Measurements from ENCODE around the gene TOP1. TPM values are rescaled to one million over a fixed set of nuclear protein-coding genes. Genes with fewer than 3 reads are reported as not detected.
"Not testable (repeated sequence)": the region's sequence is repeated elsewhere in the genome, so short reads cannot be mapped to it uniquely, and the experiment has no call there.

The TOP1 gene
- polyA plus RNA-seq, 4 donors, result 107 to 115 (median 111) TPM

DNA sequence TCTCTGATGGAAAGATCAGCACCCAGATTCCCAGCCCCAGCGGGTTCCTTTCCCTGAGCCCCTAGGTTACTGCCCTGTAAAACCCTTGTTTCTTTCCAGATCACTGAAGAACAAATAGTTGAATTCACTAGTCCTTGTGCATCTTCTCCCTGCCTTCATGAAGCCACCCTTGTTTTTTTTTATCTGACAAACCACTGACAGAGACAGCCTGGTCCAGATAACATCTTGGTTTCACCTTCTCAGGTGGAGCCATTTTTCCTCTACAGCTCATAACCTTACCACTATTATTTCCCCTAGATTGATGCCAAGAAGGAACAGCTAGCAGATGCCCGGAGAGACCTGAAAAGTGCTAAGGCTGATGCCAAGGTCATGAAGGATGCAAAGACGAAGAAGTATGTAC lies 92.8 kb downstream of the TOP1 start:
- DNase-seq (ENCODE audit: low read depth in 4 of 4, low spot score in 2 of 4), result no peak

DNA sequence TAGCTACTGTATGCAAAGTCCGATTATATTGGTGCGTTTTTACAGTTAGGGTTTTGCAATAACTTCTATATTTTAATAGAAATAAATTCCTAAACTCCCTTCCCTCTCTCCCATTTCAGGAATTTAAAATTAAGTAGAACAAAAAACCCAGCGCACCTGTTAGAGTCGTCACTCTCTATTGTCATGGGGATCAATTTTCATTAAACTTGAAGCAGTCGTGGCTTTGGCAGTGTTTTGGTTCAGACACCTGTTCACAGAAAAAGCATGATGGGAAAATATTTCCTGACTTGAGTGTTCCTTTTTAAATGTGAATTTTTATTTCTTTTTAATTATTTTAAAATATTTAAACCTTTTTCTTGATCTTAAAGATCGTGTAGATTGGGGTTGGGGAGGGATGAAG lies 95.0 kb downstream of the TOP1 start:
- DNase-seq (ENCODE audit: low read depth in 4 of 4, low spot score in 2 of 4), result no peak

DNA sequence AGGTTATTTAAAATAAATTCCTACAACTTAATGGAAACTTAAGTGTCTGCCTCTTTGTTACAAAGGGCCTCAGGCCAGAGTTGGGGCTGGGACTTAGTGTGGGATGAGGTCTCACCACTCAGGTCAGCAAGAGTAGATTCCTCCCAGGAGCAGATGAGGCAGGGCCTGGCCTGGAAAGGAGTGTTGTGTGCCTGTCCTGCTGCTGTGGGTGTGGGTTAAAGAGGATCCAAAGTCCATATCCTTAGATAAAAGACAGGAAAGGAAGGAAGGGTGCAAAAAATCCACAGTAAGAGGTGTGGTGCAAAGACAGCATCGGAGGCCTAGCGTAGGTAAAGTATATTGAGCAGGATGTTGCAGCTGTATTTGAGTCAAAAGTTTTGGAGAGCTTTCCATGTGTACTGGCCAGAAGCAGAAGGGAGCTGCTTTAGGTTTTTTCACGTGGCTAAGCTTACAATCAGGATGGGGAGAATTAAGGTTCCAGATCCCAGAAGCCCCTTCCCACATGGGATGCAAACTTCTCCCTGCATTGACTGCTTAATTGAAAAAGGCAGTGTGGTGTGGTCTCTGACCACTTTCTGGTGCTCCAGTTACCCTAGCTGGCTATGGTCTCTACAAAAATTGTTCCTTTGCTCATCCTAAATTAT lies 96.0 kb downstream of the TOP1 start:
- DNase-seq (ENCODE audit: low read depth in 4 of 4, low spot score in 2 of 4), result no peak

DNA sequence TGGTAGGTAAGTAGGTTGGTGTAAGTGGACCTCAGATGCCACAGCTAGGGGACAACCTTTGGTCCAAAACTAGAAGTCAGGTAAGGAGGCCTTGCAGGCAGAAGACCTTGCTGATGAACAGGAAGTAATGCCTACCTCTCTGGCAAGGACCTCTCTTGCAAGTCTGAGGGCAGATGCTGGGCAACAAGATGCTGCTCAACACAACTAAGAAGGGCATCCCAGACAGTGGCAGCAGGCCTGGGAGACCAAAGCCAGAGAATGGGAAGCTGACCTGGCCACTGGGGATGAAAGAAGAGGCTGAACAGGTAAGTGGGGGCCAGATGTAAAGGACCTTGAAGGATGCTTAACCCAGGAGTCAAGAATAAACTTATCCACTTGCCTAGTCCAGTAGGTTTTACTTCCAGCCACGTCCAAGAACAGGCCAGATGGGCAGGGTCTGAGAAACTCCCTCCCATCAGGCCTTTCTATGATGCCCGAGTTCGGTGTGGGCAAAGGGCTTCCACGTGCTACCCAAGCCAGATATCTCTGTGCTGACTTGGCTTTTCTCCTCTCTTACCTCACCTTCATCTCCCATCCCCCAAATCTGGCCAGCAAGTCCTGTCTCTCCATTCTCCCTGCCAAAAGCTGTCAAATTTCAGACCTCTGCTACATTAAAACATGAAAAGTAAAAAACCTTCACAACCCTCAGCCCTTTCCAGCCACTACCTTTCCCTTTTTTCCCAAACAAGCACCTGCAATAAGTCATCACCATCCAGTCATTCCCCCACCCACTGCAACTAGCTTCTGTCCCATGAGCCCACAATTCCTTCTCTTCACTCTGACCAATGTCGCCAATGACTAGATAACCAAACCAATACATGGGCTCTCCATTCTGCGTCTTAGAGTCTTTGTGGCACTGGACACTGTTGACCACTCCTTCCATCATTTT lies 97.2 kb downstream of the TOP1 start:
- no peak for DNase-seq (ENCODE audit: low read depth in 4 of 4, low spot score in 2 of 4)

DNA sequence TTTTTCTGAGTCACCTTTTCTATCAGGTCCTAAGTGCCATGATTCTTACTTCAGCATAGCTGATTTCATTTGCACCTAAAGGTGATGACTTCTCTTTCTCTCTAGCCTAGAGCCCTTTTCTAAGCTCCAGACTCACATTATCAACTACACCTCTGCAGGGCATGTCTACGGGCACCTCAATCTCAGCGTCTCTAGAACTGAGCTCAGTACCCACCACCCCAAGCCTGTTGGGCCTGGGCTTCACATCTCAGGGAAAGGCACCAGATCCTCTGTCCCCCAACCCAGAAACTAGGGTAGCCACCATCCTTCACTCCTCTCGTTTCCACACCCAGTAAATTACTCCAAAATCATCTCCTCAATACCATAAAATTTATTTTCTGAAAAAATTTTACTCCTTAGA lies 98.1 kb downstream of the TOP1 start:
- no peak for DNase-seq (ENCODE audit: low read depth in 4 of 4, low spot score in 2 of 4)

DNA sequence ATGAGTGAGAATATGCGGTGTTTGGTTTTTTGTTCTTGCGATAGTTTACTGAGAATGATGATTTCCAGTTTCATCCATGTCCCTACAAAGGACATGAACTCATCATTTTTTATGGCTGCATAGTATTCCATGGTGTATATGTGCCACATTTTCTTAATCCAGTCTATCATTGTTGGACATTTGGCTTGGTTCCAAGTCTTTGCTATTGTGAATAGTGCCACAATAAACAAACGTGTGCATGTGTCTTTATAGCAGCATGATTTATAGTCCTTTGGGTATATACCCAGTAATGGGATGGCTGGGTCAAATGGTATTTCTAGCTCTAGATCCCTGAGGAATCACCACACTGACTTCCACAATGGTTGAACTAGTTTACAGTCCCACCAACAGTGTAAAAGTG lies 99.7 kb downstream of the TOP1 start:
- DNase-seq (ENCODE audit: low read depth in 4 of 4, low spot score in 2 of 4), result not testable (repeated sequence)

DNA sequence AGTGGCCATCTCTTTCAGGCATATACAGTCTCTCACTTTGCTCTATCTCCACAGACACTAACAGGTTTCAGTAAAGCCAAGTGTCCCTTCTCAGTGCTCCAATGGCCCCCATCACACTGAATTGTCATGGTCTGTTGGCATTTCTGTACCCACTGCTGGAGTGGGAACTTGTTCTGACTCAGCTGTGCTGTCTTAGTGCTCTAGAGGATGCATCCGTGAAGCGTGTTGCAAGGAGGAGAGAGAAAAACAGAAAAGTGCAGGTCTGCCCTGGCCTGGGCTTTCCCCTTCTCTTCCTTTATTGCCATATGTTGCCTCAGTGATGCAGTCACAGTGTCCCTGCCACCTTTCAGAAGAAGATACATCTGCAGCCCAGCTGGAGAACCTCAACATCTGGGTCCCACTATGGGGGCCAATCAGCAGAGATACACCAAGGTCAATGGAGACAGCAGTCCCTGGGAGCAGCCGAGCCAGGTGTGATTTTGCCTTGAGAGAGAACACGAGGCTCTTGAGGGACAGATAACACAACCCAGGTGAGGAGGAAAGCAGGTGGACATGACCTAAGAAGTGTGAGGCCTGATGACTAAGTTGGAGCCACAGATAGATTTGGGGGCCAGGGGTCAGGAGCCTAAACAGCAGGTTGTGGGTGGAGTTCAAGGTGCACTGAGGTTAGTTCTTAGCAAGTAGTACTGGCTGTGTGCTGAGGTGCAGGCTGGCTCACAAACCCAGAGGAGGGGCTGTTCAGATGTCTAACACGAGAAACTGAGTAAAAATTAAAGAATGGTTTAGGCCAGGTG lies 103.2 kb downstream of the TOP1 start:
- DNase-seq (ENCODE audit: low read depth in 4 of 4, low spot score in 2 of 4), result no peak

DNA sequence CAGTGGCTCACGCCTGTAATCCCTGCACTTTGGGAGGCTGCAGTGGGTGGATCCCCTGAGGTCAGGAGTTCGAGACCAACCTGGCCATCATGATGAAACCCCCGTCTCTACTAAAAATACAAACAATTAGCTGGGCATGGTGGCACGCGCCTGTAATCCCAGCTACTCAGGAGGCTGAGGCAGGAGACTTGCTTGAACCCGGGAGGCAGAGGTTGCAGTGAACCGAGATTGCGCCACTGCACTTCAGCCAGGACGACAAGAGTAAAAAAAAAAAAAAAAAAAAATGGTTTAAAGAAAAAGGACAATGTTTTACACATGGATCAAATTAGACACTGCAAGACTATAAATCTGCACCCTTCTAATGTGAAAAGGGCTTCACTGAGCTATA lies 103.8 kb downstream of the TOP1 start:
- not testable (repeated sequence) for DNase-seq (ENCODE audit: low read depth in 4 of 4, low spot score in 2 of 4)

DNA sequence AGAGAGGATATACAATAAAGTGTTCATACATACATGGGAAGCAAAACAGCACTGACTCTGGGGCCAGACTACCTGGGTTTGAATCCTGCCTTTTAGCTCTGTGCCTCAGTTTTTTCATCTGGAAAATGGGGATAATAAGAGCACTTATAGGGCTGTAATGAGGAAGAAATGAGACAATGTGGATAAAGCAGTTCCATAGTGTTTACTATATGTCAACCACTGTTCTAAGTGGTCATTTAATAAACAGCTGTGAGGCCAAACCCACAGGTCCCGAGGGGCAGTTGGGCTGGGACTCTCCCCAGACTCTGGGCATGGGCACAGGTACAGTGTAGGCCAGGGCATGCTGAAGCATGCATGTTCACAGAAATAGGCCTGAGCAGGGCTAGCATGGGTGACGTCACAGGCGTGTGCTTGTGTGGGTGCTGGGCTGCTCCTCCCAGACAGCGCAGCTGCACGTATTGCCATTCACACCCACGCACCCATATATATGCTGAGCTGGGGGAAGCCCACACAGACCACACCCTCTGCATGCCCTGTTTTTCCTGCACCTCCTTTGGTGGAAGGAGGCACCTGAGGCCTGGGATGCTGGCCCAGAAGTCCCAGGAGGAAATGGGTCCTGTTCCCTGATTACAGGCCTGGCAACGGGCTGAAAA lies 105.2 kb downstream of the TOP1 start:
- no peak for DNase-seq (ENCODE audit: low read depth in 4 of 4, low spot score in 2 of 4)

DNA sequence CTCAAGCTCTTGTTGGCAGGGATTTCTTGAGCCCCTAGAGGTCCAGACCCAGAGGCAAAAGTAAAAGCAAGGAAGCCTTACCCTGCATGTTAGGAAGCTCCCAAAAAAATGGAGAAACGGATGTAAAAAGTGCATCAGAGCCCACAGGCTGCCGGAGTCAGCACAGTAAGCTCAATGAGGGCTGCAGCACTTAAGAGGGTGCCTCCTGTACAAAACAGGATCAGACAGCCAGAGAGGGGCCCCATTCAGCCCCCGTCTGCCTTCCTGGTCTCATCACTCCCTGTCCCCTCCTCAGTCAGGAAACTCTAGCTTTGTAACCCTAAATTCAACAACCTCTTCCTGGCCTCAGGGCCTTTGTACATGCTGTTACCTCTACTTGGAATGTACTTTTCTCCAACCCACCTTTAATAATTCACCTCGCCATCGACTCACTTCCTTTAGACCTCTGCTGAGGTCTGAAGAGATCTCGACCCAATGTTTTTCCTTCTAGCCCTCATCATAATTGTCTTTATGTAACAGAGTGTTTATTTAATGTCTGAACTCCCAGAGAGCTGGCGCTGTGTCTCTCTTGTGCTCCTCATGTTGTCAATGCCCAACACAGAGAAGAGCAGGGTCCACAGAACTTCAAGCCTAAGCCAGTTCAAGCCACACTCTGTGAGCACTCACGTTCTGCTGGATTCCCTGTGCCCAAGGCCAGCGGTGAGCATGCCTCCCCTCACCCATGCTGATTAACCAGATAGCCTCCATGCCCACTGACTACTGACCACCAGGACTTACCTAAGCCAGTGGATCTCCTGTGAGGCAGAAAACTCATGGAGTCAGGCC lies 106.0 kb downstream of the TOP1 start:
- DNase-seq (ENCODE audit: low read depth in 4 of 4, low spot score in 2 of 4), result no peak

DNA sequence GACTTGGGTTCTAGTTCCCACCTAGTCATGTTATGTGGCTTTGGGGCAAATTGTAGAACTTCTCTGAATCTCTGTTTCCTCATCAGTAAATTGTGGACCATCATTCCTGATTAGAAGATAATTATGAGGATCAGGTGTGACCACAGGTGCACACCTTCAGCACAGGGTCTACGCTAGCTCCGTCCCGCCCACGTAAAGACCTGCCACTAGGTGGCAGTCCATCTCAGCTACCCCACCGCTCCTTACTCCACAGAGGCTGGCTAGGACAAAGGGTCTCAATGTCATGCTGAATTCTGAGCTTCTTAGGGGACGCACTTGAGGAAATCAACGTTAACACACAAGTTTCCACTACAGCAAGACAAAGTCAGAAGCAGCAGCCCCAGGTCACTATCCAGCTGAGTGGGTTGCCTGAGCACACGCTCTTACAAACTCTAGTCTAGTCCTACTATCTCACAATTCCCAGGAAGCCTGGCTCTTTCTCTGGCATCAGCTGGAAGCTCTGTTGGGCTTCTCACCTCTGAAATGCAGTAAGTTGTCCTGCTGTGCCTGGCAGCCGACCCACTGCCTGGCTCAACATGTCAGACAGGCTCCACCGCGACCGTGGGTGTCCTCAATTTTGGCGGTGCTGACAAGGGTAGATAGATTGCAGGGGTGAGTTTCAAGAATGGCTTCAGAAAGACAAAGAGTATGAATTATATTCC lies 106.7 kb downstream of the TOP1 start:
- DNase-seq (ENCODE audit: low read depth in 4 of 4, low spot score in 2 of 4), result no peak

DNA sequence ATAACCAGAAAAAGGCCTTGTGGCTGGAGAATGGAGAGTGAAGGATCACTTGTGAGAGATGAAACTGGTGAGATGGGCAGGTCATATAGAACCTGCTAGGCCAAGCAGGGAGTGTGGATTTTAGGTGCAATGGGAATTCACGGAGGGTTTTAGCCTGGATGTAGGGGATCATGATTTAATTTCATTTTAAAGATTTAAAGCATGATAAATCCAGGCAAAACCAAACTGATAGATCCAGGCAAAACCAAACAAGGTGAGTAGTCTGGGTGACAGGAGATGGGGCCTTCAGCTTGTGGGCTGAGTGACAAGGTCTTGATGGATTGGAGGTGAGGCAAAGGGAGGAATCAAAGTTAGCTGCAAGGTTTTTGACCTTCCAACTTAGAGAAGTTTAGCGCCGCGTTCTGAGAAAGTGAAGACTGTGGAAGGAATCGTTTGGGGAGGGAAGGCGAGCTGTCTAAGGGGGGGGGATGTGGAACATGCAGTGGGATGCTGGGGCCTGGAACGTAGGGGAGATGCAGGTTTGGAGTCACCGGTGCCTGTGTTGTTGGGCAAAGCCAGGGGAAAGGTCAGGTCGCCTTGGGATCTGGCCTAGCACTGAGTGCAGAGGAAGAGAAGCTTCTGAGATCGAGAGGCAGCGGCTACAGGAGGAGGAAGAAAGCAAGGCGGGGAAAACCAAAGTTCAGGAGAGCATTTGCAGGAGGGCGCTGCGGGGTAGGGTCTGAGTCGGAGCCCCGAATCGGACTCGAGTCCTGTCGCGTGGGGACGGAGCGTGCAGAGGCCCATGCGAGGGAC lies 107.5 kb downstream of the TOP1 start:
- DNase-seq (ENCODE audit: low read depth in 4 of 4, low spot score in 2 of 4), result no peak

DNA sequence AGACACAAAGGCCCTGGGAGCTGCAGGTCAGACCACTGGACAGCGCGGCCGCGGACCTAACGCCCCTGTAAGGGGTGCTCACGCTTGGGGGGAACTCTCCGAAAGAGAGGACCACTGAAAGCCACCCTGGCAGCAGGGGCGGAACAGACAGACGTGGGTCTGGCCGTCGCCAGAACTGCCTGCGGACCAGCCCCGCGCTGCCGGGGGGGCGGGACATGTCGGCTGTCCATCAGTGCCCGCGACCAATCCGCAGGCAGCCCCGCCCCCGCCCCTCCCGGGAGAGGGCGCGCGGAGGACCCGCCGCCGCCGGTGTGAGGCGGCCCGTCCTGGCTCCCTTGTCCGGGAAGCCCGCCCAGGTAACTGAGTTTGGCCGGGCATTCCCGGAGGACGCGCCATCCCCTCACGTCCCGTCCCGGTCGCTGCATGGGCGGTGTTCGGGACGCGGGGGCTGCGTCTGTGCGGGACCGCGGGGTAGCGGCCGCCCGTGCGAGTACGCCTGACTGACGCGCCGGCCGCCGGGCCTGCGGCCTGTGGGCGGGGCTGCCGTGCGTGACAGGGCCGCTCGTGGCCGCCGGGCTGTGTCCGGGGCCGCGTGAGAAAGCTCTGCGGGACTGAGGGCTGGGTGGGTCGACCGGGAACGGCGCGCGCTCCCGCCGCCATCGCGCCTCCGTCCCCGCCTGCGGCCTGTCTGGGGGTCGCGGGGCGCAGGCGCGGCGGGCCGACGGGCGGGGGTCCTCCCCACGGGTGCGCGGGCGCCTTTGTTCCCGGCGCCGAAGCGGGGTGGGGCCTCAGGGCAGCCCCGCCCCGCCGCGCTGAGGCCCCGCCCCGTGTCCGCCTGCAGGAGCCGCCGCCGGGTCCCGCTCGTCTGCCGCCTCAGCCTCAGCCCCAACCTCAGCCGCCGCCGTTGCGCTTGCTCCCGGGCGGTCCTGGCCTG lies 108.3 kb downstream of the TOP1 start, which contains the start of gene PLCG1:
Gene PLCG1, plus strand, starts transcription at position 864 of the 934 bp plus-strand sequence. CDS start 99 bp downstream, outside the sequence.
- DNase-seq (ENCODE audit: low read depth in 4 of 4, low spot score in 2 of 4), result peak; percentile 45 to 84 (median 78)

DNA sequence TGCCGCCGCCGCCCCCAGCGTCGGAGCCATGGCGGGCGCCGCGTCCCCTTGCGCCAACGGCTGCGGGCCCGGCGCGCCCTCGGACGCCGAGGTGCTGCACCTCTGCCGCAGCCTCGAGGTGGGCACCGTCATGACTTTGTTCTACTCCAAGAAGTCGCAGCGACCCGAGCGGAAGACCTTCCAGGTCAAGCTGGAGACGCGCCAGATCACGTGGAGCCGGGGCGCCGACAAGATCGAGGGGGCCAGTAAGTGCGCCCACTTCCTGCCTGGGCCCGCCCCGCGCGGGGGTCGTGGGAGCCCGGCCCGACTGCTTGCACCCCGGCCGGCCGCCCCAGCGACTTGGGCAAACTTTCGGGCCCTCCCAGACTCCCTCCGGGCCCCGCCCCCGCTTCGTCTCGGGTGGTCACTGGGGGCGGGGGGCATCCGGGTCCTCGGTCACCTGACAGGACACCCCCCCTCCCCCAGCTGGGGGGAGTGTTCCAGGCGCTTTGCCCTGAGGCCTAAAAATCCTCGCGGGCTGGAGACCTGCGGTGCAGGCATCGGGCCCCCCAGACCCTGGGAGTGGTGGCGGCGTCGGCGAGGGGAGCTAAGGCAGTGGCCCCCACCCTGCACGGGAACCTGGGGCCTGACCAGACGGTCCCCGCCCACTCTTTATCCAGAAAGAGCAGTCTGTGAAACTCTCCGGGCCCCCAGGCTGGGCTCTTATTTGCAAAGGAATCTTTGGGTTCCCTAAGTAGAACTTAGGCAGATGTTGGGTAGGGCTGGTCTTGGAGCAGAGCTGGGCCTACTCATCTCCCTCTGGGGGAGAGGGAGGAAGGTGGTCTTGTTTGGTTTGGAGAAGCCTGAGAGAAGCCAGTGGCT lies 109.2 kb downstream of the TOP1 start:
- DNase-seq (ENCODE audit: low read depth in 4 of 4, low spot score in 2 of 4), result peak; percentile 50 to 73 (median 60)

DNA sequence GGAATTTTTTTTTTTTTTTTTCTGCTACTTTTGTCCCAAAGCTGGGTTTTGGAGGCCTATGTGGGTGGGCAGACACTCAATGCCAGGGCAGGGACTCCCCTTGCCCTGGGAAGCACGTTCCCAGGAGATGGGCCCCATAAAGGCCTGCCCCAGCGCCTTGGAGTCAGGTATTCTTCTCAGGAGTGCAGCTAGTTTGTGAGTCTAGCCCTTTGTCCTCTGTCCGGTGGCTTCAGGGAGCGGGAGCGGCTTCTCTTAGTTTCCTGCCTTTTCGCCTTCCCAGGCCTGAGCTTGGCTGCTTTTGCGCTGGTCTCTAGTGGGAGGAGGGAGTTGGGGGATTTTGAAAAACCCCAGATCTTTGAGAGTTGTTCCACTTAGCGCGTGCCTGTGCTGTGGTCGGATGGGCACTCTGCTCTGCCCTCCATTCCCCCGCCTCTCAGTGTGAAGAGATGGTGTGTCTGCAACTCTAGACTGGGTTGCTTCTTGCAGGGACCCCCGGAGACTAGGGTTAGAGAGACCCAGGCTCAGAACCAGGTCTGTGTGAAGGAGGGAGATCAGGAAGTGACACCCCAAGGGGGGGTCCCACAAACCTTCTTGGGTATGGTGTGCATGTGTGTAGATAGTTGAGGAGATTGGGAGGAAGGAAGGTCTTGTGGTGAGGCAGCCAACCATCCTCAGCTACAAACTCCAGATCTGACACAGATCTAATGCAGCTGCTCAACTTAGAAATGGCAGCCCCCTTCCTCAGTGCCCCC lies 110.0 kb downstream of the TOP1 start:
- DNase-seq (ENCODE audit: low read depth in 4 of 4, low spot score in 2 of 4), result peak in 1 of 4 donors; percentile 27
